ENCODE results near the gene TRMT11.

- TF ChIP-seq CTCF (IDR thresholded peaks at IDR 0.05): no peak
- TF ChIP-seq EP300 (IDR thresholded peaks at IDR 0.05): no peak
Measured at GRCh38 chr6:125945378-125946141, 40.8 kb upstream of the TRMT11 start.
